Thyroid gland (tissue), 4 donors: Measurements from ENCODE around the gene KRTAP5-2. TPM values are rescaled to one million over a fixed set of nuclear protein-coding genes. Genes with fewer than 3 reads are reported as not detected.

Source experiments
- DNase-seq, 2 donors: peaks; one replicate each; pipeline ENCODE4 v3.0.0-alpha.2; 2019
- H3K27ac ChIP-seq, 3 donors: fragments of 200-600 bp; sonication (generic); 1 replicate in 2 of 3; 2 replicates in 1 of 3; pipeline ENCODE4 v1.5.1; 2016 to 2019; ENCODE audit warnings: mild to moderate bottlenecking in 1 of 3, moderate library complexity in 1 of 3
- H3K27me3 ChIP-seq: fragments of 200-600 bp; sonication (generic); one replicate; pipeline ENCODE4 v1.5.1; 2019
- H3K36me3 ChIP-seq, 2 donors: fragments of 200-600 bp; sonication (generic); one replicate each; pipeline ENCODE4 v1.5.1; 2016 to 2019
- H3K4me1 ChIP-seq, 2 donors: fragments of 200-600 bp; sonication (generic); one replicate each; pipeline ENCODE4 v1.5.1; 2017 to 2019
- H3K4me3 ChIP-seq, 3 donors: fragments of 200-600 bp; sonication (generic); replicated peaks in 1 of 3; 1 replicate in 2 of 3; 2 replicates in 1 of 3; pipeline ENCODE4 v1.5.1; 2016; ENCODE audit warnings: mild to moderate bottlenecking in 1 of 3
- H3K9me3 ChIP-seq: fragments of 200-600 bp; sonication (generic); one replicate; pipeline ENCODE4 v1.5.1; 2017
- POLR2A ChIP-seq, 2 donors: fragments of 450-650 bp; IDR thresholded peaks; one replicate each; pipeline ENCODE4 v1.6.1; 2017; ENCODE audit warnings: antibody characterized with exemption in 2 of 2, mild to moderate bottlenecking in 2 of 2, moderate library complexity in 1 of 2
- WGBS, 2 donors: methylation state at CpG; one replicate each; pipeline ENCODE4 v1.1.5; 2017; 5-methylcytosine and 5-hydroxymethylcytosine counted together
- intact Hi-C: fragments of 100-400 bp; cut with DNase I; formaldehyde crosslinking; loops from one replicate; pipeline ENCODE4 v1.15.1; 2023
- total RNA-seq, 4 donors: library from RNA; depleted of rRNA; stranded (reverse); fragments of >200 nt; gene quantifications; one replicate each; pipeline ENCODE4 v1.2.3, GENCODE V29; 2016
- TF ChIP-seq, protein P1 (sequence below), 6 experiments: fragments of 200-600 bp in 3 of 6; fragments of 450-650 bp in 3 of 6; sonication (generic) in 3 of 6; IDR thresholded peaks; one replicate each; pipeline ENCODE4 v1.5.1; 2016 to 2019; ENCODE audit warnings: antibody characterized with exemption in 6 of 6, mild to moderate bottlenecking in 2 of 6, inconsistent platforms in 1 of 6, moderate library complexity in 1 of 6

The KRTAP5-2 gene
- total RNA-seq, 4 donors from 2014 or later: not detected

DNA sequence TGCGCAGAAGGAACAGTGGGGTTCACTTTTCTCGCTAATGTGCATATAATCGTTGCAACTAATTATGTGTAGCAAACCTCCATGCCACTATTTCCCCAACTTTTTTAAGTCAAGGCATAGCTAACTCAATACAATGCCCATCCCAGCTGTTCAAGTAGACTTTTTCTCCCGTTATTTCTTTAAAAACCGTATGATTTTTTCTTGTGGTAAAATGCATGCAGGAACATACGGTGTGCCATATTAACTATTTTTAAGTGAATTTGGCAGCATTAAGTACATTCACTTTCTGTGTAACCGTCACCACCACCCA lies 23.2 kb downstream of the KRTAP5-2 start:
- H3K36me3 ChIP-seq: no peaks in the 10 kb centered on the region
- no peak overlapping the region for H3K4me3 ChIP-seq
- no peaks in the 10 kb centered on the region for H3K27me3 ChIP-seq
- H3K9me3 ChIP-seq: no peaks in the 10 kb centered on the region
- no peak overlapping the region for H3K27ac ChIP-seq
- WGBS, 2 donors: 20 to 21% methylated on average over 7 of the region's 7 CpGs
- H3K4me1 ChIP-seq: peaks cover 15 to 33% of the 10 kb centered on the region in 2 donors
- no peak for DNase-seq
- intact Hi-C loops: loop anchor here (2.0 to 5.0 kb wide), 2 partner anchors 28 to 373 kb away; no protein-coding TSS in a partner anchor
- TF ChIP-seq, protein P1, sequence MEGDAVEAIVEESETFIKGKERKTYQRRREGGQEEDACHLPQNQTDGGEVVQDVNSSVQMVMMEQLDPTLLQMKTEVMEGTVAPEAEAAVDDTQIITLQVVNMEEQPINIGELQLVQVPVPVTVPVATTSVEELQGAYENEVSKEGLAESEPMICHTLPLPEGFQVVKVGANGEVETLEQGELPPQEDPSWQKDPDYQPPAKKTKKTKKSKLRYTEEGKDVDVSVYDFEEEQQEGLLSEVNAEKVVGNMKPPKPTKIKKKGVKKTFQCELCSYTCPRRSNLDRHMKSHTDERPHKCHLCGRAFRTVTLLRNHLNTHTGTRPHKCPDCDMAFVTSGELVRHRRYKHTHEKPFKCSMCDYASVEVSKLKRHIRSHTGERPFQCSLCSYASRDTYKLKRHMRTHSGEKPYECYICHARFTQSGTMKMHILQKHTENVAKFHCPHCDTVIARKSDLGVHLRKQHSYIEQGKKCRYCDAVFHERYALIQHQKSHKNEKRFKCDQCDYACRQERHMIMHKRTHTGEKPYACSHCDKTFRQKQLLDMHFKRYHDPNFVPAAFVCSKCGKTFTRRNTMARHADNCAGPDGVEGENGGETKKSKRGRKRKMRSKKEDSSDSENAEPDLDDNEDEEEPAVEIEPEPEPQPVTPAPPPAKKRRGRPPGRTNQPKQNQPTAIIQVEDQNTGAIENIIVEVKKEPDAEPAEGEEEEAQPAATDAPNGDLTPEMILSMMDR (IDR thresholded peaks at IDR 0.05): peak in 1 of 6 experiments; percentile 30
- no peak for TF ChIP-seq POLR2A (IDR thresholded peaks at IDR 0.05)

DNA sequence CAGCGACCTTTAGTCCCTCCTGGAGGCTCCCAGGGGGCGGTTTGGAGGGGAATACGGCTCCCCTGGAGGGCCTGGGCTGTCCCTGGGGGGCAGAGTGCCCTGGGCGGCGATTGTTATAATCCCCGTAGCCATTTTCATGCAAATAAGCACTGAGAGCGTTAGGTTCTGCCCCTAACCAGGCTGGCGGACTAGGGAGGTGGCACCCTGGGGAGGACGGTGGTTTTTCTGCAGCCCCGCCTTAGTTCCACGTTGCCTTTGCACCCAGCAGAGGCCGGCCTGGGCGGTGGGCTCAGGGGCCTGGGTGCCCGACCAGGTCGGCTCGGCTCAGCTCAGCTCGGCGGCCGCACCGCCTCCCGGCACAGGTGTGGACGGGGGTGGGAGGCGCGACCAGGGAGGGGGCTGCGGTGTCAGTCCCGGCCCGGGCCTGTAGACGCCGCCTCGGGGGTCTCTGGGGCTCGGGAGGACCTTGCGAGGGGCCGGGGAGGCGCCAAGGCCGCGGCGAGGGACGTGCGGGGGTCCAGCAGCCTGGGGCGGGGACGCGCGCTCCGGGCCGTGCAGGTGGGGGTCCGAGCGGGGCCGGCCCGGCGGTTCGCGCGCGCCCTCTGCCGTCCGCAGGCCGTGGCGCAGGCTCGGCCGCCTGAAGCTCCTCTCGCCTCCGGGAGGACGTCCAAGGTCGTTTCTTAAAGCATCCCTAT lies 23.7 kb downstream of the KRTAP5-2 start:
- intact Hi-C loops: loop anchor here (2.0 to 5.0 kb wide), 2 partner anchors 28 to 372 kb away; no protein-coding TSS in a partner anchor
- peaks cover 15 to 33% of the 10 kb centered on the region in 2 donors for H3K4me1 ChIP-seq
- peak overlapping the region; percentile 31 to 85 (median 64) for H3K27ac ChIP-seq
- peak; percentile 56 to 63 for DNase-seq
- peak overlapping the region in 1 of 3 donors; percentile 75 for H3K4me3 ChIP-seq
- 0 to 8% methylated on average over 10 to 11 of the region's 64 CpGs for WGBS, 2 donors
- no peaks in the 10 kb centered on the region for H3K27me3 ChIP-seq
- no peak for TF ChIP-seq POLR2A (IDR thresholded peaks at IDR 0.05)
- TF ChIP-seq, protein P1 (IDR thresholded peaks at IDR 0.05): peak in 5 of 6 experiments; percentile 24 to 98 (median 94)
- no peaks in the 10 kb centered on the region for H3K36me3 ChIP-seq
- no peaks in the 10 kb centered on the region for H3K9me3 ChIP-seq

DNA sequence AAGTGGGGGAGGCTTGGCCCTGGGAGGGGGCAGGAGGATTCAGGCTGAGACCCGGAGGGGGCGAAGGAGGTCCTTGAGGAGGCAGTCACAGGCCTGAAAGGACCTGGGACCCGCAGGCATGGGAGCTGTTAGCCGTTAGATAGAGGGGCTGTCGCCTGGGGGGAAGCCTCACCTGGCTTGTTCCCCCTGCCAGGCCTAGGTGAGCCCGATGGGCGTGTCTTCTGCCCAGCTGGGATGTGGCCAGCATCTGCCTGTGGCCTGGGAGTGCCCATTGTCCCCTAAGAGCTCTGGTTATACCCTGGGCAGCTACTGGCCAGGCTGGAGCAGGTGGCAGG lies 24.2 kb downstream of the KRTAP5-2 start:
- TF ChIP-seq POLR2A (IDR thresholded peaks at IDR 0.05): peak in 1 of 2 donors; percentile 73
- TF ChIP-seq, protein P1 (IDR thresholded peaks at IDR 0.05): no peak
- no peaks in the 10 kb centered on the region for H3K9me3 ChIP-seq
- peak overlapping the region; percentile 31 to 85 (median 64) for H3K27ac ChIP-seq
- peak; percentile 78 to 87 for DNase-seq
- no peaks in the 10 kb centered on the region for H3K36me3 ChIP-seq
- WGBS, 2 donors: 3 to 8% methylated on average over 6 to 7 of the region's 7 CpGs
- H3K4me1 ChIP-seq: peaks cover 15 to 33% of the 10 kb centered on the region in 2 donors
- intact Hi-C loops: loop anchor here (2.0 to 5.0 kb wide), 2 partner anchors 27 to 372 kb away; no protein-coding TSS in a partner anchor
- H3K4me3 ChIP-seq: peak overlapping the region in 1 of 3 donors; percentile 75
- no peaks in the 10 kb centered on the region for H3K27me3 ChIP-seq

DNA sequence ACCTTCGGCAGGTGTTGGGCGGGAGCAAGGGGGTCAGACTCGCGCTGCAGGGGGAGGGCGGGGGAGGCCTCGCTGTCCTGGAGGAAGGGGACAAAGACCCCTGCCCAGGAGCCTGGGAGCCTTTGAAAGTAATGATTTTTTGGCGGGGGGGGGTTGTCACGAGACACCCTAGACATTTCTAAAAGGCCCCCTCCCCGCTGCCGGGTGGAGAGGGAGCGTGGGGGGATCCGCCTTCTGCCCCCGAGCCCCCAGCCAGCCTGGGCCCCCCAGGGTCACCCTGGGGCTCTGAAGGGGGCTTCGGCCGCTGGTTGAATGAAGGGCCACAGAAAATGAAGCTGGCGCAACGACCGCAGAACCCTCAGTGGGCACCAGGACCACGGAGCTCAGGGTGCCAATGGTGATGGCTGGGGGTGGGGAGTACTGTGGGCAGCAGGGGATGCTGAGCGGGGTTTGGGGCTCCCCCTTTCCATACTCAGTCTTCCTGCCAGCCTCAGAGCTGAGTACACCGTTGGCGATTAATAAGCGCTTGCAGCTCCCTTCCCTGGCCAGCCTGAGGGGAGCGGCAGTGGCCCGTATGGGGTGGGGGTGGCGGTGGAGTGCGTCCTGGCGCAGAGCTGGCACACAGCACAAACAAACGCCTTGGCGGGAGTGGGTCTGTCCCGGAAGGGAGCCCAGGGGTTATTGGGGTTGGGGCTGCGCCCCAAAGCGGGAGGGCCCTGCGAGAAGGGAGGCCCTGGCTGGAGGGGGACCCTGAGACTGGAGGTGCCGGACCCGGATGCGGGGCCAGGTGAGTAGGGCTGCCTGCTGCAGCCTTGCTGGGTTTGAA lies 24.8 kb downstream of the KRTAP5-2 start:
- DNase-seq: peak; percentile 28 to 51
- WGBS, 2 donors: 3 to 4% methylated on average over 10 to 29 of the region's 37 CpGs
- Histone ChIP-seq H3K4me3 (peak overlapping the region in 1 of 3 donors; percentile 75), H3K9me3 (no peaks in the 10 kb centered on the region), H3K27me3 (no peaks in the 10 kb centered on the region), H3K27ac (peak overlapping the region; percentile 31 to 85 (median 64)), H3K36me3 (no peaks in the 10 kb centered on the region), H3K4me1 (peaks cover 15 to 33% of the 10 kb centered on the region in 2 donors)
- TF ChIP-seq, protein P1 (IDR thresholded peaks at IDR 0.05): no peak
- TF ChIP-seq POLR2A (IDR thresholded peaks at IDR 0.05): no peak
- intact Hi-C loops: loop anchor here (5.0 kb wide), 1 partner anchor 371 kb away; no protein-coding TSS in a partner anchor
